RPMI7951 (cell line): ENCODE results near the gene MAPT. TPM values are rescaled to one million over a fixed set of nuclear protein-coding genes. Genes with fewer than 3 reads are reported as not detected.
"Not testable (repeated sequence)": the region's sequence is repeated elsewhere in the genome, so short reads cannot be mapped to it uniquely, and the experiment has no call there.

Experiments used
- DNase-seq: peaks from one replicate; pipeline ENCODE4 v3.0.0-alpha.2; 2012; ENCODE audit warnings: low read depth
- total RNA-seq: library from RNA; depleted of rRNA; stranded (reverse); fragments of >200 nt; shearing (Covaris generic); gene quantifications from 2 replicates; pipeline ENCODE4 v1.2.3, GENCODE V29; 2014

The MAPT gene
- total RNA-seq, 1 experiment from 2014 or later = 0.12 TPM

DNA sequence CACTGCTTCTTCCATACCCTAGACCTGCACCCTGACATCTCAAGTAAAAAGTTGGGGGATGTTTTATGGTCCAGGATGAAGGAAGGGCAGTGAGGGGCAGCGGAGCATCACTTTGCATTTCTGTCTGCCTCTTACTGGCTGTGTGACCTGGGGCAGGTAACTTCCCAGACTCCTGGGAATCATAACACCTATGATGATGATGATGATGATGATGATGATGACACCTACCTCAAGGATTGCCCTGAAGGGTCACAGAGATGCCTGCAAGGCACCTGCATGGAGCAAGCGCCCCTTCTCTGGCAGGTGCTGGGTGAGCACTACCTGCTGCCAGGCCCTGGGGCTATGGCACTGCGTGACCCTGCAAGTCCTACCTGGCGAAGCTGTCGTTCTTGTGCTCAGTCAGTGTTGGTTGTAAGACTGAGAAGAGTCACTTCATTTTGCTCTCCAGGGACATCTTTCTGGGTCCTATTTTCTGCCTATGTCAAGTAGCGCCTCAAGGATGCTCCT, 58.5 kb downstream of the MAPT start:
- DNase-seq = no peak

- no peak for DNase-seq
Measured at GRCh38 chr17:45953561-45953960, 59.2 kb downstream of the MAPT start.

DNA sequence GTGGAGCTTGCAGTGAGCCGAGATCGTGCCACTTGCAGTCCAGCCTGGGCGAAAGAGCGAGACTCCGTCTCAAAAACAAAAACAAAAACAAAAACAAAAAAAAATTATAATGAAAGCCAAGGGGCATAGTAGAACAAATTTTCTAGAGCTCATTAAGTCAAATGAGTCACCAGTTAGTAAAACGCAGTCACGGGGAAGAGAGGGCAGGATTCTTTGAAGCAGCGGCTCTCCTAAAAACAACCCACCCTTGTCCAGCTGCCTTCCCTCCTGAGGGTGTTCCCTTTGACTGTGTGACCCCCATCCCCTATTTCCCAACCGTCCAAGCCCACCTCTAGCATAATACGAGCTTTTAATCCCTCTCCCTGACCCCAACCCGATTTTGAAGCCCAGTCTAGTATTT, 60.6 kb downstream of the MAPT start:
- peak; percentile 8 for DNase-seq

DNA sequence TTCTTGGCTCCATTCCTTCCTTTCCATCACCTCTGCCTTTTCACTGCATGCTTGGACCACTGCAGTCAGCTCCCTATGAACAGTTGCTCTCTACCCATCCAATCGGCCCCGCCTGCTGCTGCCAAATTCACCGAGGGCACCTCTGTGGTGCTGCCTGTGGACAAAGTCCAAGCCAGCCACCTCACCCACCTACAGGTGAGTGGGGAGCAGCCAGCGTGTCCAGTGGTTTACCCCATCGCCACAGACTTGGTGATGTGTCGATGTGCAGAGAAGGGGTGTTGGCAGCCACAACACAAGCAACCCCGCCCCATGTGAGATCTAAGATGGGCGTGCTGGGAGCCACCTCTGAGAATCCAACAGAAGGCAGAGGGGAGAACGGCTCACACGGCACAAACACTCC, 61.0 kb downstream of the MAPT start:
- no peak for DNase-seq

DNA sequence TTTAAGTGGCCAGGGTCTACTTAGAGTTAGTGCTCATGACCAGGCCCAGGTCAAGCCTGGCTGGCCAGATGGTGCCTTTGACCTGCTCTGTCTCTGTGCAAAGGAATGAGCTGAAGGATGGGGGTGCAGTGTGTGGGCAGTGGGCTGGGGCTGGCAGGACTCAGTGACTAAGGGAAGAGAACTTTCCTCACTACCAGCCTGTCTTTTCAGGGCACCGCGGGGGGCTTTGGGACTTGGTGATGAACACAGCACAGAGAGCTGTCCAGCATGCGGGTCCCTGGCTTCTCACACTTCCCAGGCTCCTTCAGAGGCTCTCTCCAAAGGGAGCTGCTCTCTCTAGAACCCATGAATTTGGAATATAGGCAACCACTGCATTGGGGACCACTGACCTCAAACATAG, 61.7 kb downstream of the MAPT start:
- DNase-seq = no peak

GRCh38 chr17:45956746-45957145, 62.4 kb downstream of the MAPT start:
- not testable (repeated sequence) for DNase-seq

- no peak for DNase-seq
Measured at GRCh38 chr17:45958307-45958706, 64.0 kb downstream of the MAPT start.

- DNase-seq = no peak
Measured at GRCh38 chr17:45958994-45959665, 64.8 kb downstream of the MAPT start.

- no peak for DNase-seq
Measured at GRCh38 chr17:45960311-45960710, 66.0 kb downstream of the MAPT start.

GRCh38 chr17:45961206-45961605, 66.9 kb downstream of the MAPT start:
- DNase-seq = no peak

- DNase-seq = no peak
Measured at GRCh38 chr17:45962221-45962972, 68.0 kb downstream of the MAPT start.

GRCh38 chr17:45963283-45963682, 68.9 kb downstream of the MAPT start:
- DNase-seq = no peak

- DNase-seq = no peak
Measured at GRCh38 chr17:45963889-45964288, 69.5 kb downstream of the MAPT start.

DNA sequence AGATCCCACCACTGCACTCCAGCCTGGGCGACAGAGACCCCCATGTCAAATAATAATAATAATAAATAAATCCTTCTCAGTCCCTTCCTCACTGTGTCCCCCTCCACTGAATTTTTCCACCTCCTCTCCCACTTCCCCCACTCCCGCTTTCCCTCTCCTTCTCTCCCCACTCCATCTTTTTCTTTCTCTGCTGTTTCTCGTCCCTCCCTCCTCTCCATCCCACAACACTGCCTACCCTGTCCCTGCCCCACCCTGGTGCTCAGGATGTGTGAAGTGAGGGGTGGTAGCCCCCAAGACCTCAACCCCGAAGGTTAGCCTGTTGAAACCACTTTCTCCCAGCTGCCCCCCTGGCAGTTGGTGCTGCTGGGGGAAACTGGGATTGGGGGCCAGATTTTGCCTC, 70.3 kb downstream of the MAPT start:
- DNase-seq = no peak

GRCh38 chr17:45965812-45966211, 71.5 kb downstream of the MAPT start:
- DNase-seq = no peak

DNA sequence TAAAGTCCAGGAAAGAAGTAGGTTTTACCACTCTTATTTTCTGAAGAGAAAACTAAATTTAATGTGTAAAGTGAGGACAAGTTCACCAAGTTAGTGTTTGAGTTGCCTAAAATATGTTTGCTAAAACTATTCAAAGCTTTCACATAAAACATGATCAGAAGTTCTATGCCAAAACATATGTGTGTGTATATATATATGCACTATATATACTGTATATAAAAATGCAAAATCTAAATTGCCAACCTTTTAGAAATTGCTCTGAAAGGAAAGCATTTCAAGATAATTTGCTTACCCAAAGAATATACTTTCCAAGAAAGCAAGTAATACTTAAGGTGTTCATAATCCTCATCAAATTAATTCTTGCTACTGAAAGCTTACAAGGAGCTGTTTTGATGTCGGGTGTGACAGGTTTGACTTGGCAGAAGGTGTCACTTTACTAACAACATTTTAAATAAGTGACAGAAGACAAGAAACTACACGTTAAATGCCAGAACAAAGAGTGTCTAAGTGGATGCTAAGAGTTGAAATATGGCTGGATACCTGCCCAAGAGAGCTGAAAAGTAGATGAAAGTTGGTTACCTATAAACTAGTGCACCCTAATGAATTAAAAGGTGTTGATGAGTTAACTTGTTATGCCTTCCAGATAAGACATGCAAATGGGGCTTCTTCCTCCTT, 72.4 kb downstream of the MAPT start:
- DNase-seq = no peak

DNA sequence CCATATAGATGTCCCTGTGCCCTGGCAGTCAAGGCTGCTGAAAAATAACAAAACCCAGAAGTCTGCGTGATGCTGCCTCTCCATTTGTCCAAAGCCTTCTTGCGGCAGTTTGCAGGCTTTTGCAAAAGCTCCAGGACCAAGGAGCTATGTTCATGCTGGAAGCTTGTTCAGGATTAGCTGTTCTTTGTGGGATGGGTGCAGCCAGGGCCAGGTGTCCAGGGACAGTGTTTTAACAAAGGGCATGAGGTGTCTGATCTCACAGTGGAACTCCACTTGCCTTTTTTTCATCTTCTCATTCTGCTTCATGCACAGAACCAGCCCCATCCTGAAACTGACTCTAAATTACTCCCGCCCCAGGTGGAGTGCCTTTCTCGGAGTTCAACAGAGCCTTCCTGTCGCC, 73.0 kb downstream of the MAPT start:
- DNase-seq = no peak

- DNase-seq = no peak
Measured at GRCh38 chr17:45968732-45969131, 74.4 kb downstream of the MAPT start.

- no peak for DNase-seq
Measured at GRCh38 chr17:45969726-45970125, 75.4 kb downstream of the MAPT start.

- no peak for DNase-seq
Measured at GRCh38 chr17:45970659-45971058, 76.3 kb downstream of the MAPT start.

DNA sequence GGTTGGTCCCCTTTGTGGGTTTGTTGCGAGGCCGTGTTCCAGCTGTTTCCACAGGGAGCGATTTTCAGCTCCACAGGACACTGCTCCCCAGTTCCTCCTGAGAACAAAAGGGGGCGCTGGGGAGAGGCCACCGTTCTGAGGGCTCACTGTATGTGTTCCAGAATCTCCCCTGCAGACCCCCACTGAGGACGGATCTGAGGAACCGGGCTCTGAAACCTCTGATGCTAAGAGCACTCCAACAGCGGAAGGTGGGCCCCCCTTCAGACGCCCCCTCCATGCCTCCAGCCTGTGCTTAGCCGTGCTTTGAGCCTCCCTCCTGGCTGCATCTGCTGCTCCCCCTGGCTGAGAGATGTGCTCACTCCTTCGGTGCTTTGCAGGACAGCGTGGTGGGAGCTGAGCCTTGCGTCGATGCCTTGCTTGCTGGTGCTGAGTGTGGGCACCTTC, 77.4 kb downstream of the MAPT start:
- no peak for DNase-seq

DNA sequence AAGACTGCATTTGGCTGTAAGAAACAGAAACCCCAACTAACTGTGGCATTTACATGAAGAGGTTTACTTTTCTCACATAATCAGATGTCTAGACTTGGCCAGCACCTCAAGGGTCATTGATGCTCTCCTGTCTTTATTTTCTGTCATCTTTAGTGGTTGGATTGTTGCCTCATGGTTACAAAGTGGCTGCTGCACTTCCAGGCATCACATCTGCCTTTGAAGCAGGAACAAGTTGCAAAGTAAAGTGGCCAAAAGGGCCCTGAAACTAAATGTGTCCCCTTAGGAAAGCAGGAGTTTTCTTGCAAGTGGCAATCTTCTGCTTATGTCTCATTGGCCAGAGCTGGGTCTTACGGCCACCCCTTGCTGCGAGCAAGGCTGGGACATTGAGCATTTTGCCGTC, 78.2 kb downstream of the MAPT start:
- DNase-seq = no peak
